Body of pancreas (tissue), 4 donors: ENCODE data around the gene E4F1.

Source experiments
- CTCF ChIP-seq, 7 experiments: fragments of 450-650 bp in 4 of 7; fragments of 200-600 bp in 3 of 7; sonication (generic) in 3 of 7; IDR thresholded peaks; one replicate each; pipeline ENCODE4 v1.5.1; 2016 to 2019; ENCODE audit warnings: antibody characterized with exemption in 7 of 7
- POLR2A ChIP-seq, 3 donors: fragments of 450-650 bp; IDR thresholded peaks; one replicate each; pipeline ENCODE4 v1.6.1; 2016; ENCODE audit warnings: antibody characterized with exemption in 3 of 3, mild to moderate bottlenecking in 2 of 3

- TF ChIP-seq CTCF (IDR thresholded peaks at IDR 0.05), result no peak
- no peak for TF ChIP-seq POLR2A (IDR thresholded peaks at IDR 0.05)
Observed at GRCh38 chr16:2208308-2208707, 15.1 kb upstream of the E4F1 start.
